ENCODE measurements around the gene BST1.
"Not testable (repeated sequence)": the region's sequence is repeated elsewhere in the genome, so short reads cannot be mapped to it uniquely, and the experiment has no call there.

Gene BST1

DNA sequence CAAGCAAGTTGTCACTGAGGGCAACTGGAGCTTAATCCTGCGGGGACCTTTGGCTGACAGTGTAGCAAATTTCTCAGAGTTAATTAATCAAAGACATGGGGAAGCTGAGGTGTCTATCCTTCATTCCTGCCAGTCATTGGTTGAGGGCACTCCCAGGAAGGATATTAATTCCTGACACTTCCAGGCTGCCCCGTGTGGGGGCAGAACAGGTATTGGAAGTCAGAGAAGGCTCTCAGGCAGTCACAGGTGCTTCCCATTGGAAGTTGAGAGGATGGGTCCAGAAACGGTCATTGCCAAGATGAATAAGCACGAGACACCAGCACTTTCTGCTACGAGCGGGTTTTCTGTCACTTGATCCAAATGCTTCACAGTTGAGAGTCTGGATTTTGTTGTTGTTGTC, 46.1 kb downstream of the BST1 start:
- no peak for DNase-seq (ENCODE audit: low read depth)

DNA sequence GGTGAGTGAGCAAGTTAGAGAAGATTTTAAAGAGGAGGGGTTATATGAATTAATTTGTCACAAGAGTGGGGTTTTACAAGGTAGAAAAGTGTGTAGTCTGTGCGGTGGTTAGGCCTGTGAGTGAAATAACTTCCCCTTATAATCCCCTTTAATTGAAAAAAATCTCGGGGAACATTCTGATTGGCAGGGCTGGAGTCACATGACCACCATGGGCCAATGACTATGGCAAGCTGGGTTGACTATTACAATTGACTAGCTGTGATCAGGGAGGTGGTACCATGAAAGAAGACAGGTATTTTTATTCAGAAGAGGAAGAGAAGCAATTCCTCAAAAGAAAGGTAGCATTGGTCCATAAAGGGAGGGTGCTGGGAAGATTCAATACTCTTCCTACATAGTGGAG, 48.3 kb downstream of the BST1 start:
- DNase-seq (ENCODE audit: low read depth) = no peak

DNA sequence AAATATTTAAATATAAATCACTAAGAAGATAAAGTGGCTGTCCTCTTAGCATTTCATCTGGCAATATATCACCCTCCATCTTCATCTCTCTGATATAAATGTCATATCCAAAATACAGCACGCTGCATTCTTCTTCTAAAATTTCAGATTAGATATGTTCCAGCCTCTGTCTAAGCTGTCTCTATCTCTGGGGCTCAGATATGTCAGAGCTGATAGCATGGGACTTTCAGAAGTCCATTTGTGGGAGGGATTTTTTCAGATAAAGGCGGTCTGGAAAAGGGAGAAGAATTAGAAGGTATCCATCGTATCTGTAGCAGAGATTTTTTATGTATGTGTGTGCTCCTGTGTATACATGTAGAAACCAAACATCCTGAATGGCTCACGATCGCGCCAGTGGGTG, 50.2 kb downstream of the BST1 start:
- no peak for DNase-seq (ENCODE audit: low read depth)

DNA sequence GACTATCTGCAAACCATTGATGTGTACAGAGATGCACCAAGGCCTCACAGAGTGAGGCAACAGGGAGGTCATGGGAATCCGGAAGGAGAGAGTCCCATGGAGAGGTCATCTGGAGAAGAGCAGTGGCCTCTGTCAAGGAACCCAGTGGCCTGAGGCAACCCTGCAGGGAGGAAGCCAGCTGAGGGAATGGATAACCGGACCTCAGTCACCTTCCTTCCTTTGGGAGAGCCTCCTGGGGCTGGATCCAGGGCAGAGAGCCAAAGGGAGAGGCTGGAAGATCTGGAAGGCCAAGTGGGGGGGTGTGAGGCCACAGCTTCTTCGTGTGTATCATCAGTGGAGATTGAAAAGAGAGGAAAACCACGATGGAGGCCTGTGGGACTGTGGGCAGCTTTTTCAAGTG, 50.9 kb downstream of the BST1 start:
- DNase-seq (ENCODE audit: low read depth) = no peak

DNA sequence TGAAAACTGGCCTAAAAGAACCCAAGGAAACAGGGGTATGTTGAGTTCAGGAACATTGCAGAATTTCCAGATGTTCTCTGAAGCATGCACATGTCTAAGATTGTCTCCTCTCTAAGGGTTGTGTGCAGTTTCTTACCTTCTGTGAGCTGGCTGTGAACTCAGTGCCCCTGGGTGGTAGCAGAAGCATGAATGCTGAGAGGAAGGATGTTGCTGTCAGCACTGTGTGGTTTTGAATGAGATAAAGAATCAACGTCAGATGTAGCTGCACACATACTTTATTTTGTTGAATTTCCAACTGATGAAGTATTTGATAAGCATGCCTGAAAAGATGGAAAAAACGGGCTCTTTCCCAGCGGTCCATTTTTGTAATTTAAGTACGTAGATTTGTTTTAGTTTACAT, 51.5 kb downstream of the BST1 start:
- DNase-seq (ENCODE audit: low read depth) = no peak

DNA sequence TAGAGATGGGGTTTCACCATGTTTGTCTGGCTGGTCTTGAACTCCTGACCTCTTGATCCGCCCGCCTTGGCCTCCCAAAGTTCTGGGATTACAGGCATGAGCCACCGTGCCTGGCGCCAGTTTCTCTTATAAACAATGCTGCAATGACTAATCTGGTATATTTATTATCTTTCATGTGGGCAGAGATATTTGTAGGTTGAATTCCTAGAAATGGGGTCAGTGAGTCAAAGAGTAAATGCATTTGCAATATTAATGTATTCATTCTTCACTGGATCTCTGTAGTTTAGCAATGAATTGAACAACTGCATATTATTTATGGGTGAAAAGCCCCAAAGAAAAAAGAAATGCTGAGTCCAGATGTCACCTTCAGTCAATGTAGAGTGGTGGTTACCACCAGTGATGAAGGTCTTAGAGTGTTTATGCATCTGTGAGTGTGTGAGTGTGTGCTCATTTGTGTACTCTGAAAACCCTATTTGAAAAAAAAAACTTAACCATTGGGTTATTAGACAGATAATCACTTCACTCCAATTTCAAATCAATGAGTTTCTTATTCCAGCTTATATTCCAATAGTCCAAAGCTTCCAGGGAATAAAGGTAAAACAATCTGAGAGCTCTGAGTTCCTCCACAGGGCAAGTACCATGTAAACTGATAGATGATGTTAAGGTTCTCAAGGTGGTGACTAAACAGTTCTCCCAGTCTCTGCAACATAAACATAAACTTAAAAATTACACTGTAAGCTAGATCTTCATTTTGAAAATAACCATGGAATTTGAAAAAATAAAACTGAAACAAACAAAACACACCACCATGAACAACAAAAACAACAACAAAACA, 52.7 kb downstream of the BST1 start:
- DNase-seq (ENCODE audit: low read depth) = no peak

DNA sequence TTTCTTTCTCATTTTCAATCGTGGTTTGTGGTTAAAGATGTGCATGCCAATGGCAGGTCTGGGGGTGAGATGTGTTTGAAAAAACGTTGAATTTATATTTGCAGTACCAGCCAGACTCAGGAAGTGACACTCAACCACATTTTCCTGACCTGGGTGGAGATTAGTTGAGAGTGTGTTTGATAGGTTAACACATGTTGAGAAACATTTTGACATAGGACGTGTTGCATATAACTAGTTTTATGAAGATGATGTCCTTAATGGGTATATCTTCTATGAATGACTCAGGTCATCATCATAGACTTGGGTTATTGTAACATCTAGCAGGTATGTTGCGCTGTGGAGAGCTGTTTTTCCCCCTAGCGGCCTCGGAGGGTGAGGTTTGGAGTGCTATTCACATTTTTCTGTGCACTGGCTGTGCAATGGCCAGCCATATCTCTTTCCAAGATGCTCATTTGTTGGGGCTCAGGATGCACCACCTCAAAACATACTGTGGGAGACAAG, 53.5 kb downstream of the BST1 start:
- DNase-seq (ENCODE audit: low read depth) = peak; percentile 60

DNA sequence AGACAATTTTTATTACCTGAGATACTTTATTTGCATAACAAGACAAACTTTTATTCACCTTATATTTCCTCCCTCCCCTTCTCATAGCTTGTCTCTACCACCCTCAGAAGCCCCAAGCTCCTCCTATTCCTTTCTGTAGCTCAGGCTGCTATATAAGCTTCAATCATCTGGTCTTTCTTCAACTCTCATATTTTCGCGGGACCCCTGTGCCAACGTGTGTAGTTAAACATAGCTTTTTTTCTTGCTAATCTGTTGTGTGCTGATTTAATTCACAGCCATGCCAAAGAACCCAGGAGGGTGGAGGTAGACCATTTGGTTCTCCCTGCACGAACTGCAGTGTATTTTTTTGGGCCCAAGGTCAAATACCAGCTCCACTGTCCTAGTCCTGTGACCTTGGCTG, 54.2 kb downstream of the BST1 start:
- DNase-seq (ENCODE audit: low read depth) = no peak

DNA sequence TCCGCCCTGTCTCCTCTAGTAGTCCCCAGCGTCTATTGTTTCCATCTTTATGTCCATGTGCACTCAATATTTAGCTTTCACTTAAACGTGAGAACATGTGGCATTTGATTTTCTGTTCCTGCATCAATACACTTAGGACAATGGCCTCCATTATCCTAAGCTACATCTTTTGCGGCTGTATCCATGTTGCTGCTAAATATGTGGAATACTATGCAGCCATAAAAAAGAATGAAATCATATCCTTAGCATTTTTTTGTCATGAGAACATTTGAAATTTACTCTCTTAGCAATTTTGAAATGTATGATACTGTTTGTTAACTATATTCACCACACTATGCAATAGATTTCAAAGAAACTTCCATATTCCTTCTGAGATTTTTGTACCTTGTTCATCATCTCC, 55.4 kb downstream of the BST1 start:
- DNase-seq (ENCODE audit: low read depth) = no peak

DNA sequence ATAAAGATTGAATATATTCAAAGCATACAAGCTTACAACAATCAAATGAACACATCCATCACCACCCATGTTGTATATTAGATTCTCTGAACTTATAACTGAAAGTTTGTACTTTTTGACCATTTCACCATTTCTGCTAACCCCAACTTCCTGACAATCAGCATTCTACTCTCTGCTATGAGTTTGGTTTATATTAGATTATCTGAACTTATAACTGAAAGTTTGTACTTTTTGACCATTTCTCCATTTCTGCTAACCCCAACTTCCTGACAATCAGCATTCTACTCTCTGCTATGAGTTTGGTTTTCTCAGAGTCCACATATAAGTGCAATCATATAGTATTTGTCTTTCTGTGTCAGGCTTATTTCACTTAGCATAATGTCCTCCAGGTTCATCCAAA, 59.6 kb downstream of the BST1 start:
- DNase-seq (ENCODE audit: low read depth) = not testable (repeated sequence)

DNA sequence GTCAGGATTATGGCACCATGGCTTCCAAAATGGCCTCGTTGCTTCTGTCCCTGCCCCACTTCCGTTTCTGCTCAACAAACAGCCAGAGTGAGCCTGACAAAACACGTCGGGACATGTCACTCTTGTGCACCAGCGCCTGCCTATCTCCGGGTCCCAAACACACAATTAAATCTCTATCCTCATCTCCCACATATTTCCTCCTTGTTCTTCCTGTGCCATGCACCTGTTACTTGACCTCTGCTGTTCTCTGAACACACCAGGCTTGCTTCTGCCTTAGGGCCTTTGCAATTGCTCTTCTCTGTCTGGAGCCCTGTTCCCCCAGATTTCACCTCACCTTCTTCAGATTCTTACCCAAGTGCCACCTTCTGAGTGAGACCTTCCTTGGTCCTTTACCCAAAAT, 62.5 kb downstream of the BST1 start:
- no peak for DNase-seq (ENCODE audit: low read depth)

DNA sequence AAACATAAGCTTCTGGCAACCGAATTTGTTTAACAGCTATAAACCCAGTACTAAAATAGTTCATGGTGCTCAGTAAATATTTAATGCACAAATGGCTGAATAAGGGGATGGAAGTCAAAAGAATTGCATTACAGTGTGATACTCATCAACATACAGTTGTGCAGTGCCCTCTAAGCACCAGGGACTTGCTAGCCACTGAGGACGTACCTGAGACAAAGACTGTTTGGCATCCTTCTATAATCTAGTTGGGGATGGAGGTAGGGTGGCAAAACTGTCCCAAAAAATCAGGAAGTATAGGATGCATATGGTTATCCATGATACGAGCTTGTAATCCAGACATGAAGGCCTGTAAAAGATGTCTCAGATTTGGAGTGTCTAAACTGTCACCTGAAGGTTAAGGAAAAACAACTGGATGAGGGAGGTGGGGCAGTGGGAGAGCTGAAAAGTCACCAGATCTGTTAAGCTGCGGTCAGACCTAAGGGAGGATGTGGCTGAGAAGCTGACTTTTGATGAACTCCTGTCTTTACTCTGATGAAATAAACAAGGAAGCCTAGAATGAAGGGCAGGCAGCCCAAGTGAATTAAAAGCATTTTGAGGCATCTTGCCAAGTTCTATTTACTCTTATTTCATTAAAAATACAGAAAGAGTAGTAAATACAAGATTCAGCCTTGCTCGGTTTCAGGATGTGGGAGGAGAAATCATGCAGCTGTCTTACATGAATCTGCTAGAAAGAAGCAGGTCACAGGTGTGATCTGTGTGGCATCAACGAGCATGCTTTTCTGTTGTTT, 63.2 kb downstream of the BST1 start:
- DNase-seq (ENCODE audit: low read depth) = no peak

DNA sequence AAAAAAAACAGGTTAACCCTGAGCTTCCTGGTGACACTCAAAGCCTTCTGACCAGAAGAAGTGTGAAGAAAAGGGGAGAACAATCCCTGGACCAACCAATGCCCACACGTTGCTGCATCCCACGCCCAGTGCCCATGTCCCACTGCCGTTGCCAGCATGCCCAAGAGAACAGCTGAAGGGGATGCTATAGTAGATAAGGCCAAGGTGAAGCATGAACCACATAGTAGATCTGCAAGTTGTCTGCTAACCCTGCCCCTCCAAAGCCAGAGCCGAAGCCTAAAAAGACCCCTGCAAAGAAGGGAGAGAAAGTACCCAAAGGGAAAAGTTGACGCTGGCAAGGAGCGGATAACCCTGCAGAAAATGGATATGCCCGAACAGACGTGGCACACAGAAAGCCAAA, 64.0 kb downstream of the BST1 start:
- no peak for DNase-seq (ENCODE audit: low read depth)

DNA sequence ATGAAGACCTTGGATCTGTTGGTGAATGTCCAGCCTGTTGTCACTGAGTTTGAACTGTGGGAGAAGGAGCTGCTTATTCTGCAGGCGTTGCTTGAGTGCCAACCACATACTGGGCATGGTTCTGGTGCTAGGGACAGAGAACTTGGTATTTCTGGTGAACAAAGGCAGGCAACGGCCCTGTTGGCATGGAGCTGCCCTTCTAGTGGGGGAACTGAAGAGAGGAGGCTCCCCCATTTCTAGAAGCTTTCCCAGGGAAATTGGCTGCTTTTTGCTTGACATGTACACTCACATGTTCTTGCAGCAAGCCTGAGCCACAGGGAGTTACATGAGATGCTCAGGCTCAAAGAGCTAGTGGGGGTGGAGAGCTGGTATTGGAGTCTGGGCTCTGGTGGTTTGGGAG, 66.3 kb downstream of the BST1 start:
- no peak for DNase-seq (ENCODE audit: low read depth)

DNA sequence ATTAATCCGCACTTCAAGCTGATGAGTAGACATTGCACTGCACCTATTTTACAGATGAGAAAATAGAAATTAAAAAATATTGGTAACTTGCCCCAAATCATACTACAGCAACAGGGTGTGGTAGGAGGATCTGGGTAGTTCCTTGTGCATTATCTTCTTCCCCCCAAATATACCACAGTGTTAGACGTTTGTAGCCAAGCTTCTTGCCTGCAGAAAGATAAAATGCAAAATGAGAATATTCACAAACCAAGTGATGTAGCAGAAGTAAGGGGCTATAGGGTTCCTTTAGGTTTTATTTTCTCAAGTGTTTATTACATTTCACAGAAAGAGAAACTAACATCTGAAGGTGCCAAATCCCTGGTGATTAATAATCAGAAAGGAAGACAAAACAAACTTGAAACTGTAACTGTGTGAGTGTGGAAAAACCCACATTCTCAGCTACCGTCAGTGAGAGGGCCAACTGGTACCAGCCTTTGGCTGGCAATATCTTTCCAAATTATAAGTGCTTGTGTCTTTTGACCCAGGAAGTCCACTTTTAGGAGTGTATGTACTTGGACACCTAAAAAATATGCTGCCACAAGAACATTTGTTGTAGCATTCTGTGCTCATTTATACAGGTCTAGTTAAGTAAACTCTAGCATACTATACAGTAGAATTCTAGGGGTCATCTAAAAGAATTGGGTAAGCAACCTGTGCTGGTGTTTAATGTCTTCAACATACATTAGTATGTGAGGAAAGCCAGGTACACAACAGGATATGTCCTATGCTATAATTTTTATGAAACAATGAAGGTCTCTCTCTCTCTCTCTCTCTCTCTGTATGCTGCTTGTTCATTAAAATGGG, 68.6 kb downstream of the BST1 start:
- DNase-seq (ENCODE audit: low read depth) = no peak

DNA sequence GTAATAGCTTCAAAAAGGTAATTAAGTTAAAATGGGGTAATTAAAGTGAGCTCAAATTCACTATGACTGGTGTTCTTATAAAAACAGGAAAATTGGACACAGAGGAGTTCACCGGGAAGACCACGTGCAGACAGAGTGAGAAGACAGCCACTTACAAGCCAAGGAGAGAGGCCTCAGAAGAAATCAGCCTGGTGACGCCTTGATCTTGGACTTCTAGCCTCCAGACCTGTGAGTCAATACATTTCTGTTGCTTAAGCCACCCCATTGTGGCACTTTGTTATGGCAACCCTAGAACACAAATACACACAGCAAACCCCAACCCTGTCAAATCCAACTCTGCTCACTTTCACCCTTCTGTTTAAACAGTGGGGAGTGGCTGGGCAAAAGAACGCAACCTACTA, 71.2 kb downstream of the BST1 start:
- DNase-seq (ENCODE audit: low read depth) = no peak

DNA sequence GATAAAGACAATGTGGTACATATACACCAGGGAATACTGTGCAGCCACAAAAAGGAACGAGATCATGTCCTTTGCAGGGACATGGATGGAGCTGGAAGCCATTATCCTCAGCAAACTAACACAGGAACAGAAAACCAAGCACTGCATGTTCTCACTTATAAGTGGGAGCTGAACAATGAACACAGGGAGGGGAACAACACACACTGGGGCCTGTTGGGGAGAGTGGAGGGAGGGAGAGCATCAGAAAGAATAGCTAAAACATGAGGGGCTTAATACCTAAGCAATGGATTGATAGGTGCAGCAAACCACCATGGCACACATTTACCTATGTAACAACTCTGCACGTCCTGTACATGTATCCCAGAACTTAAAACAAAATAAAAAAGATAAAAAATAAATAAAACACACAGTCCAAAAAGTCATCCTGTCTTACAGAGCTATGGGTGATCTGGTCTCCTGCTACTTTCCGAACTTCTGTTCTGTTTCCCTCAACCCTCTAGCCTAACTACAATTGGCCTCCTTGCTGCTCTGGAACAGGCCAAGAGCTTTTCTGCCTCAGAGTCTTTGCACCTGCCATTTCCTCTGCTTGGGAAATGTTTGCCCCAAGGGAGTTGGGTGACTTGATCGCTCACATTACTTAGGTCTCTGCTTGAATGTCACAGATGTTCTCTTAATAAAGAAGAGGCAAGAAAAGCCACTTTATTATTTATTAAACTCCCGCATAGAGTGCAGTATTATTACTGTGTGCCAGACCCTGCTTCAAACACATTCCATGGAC, 74.2 kb downstream of the BST1 start:
- no peak for DNase-seq (ENCODE audit: low read depth)

DNA sequence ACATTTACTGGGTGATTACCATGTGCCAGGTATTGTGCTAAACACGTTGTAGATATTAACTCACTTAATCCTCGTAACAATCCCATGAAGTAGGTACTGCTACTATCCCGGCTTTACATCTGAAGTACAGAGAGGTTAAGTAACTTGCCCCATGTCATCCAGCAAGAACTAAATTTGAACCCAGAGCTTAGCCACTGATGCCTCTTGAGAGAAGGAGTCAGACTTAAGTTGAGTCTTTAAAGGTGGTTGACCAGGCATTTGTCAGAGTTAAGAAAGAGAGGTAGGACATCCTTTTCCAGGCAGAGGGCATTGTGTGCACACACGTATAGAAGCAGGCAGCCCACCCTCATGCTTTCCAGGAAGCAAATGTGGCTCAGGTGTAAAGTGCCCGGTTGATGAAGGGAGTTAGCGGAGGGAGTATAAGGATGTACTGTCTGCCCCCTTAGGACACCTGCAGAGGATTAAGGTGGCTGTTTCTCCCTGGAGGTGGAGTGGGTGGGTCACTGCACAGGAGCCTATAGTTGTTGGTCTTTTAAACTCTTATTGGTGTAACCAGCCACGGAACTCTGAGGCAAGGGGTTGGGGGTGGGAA, 74.9 kb downstream of the BST1 start:
- DNase-seq (ENCODE audit: low read depth) = no peak

DNA sequence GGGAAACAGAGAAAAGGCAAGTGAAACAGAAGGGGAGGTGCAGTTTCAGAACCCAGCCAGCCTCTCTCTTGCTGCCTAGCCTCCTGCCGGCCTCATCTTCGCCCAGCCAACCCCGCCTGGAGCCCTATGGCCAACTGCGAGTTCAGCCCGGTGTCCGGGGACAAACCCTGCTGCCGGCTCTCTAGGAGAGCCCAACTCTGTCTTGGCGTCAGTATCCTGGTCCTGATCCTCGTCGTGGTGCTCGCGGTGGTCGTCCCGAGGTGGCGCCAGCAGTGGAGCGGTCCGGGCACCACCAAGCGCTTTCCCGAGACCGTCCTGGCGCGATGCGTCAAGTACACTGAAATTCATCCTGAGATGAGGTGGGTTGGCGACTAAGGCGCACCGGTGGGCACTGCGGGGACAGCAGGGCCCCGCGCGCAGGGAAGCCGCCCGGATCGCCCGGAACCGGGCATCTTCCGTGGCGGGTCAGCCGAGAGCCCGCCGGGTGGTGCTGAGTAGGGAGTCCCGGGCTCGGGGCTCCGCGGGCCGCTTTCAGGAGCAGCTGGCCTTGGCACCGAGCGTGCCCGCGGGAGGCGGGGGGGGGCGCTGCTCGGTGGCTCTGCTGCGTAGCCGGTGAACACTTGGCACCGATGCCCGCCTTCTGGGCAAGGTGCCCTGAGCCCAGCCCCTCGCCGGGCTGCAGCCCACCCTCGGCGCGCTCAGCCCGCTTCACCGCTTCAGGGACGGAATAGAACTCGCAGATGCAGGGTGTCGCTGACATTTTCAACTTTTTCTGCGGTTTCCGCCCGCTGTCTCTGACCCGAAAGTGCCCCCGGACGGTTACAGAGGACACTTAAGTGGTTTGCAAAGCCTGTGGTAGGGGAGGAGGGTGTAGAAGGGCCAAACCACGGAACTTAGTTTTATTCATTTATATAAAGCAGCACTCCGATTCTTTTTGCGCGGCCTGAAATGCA, 75.7 kb downstream of the BST1 start, which contains the start of gene CD38:
CD38 (plus strand) TSS at position 40 of the 953 bp plus-strand sequence; CDS start at position 127, 87 bp downstream.
- DNase-seq (ENCODE audit: low read depth) = peak; percentile 34

DNA sequence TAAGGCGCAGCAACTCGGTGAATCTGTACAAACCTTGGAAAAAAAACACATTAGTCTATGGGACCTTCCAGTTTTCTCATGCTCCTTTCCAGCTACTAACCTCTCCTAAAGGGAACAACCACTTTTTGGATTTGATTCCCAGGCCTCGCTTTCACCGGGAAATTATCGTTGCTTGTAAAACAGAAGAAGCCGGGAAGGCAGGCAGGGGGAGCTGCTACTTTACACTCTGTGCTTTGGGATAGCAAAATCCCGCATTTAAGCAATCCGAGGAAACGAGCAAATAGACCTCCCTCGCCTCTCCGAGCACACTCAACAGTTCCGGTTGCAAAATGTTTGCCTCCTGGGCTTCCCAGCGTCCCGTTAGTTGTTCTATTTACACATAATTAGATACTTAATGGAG, 76.4 kb downstream of the BST1 start:
- DNase-seq (ENCODE audit: low read depth) = no peak

Measured in stimulated activated CD8-positive, alpha-beta memory T cell treated with anti-CD3 and anti-CD28 coated beads, Interleukin-4, amount 100 ng/mL, for 24 hours (primary cell).